GM12874 (cell line): ENCODE data around the gene TENM3.

Experiments used
- CTCF ChIP-seq: IDR thresholded peaks from 2 replicates; pipeline ENCODE4 v1.5.1; 2011; ENCODE audit warnings: low read depth, mild to moderate bottlenecking, control low read depth, low read length, moderate library complexity; ENCODE audit not compliant: insufficient read depth

TENM3 gene

GRCh38 chr4:182236186-182236585 is 7.0 kb upstream of the TENM3 start:
- TF ChIP-seq CTCF, result no peak

GRCh38 chr4:182238355-182238931 is 4.8 kb upstream of the TENM3 start:
- TF ChIP-seq CTCF, result no peak

GRCh38 chr4:182240161-182241130 is 2.8 kb upstream of the TENM3 start:
- no peak for TF ChIP-seq CTCF

DNA sequence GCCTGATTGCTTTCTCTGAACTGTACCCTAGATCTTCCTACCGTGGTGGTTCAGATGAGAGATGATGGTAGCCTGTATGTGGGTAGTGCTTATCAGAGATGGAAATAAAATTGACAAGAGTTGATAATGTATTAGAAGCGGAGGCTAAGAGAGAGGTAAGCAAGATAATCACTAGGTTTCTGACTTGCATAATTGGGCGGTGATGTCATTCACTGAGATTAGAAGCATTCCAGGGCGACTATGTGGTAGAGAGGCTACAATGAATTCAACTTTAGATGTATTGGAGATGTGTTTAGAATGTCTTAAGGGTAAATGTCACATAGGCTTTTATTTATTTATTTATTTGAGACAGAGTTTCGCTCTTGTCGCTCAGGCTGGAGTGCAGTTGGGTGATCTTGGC is 415 bp upstream of the TENM3 start:
- no peak for TF ChIP-seq CTCF

DNA sequence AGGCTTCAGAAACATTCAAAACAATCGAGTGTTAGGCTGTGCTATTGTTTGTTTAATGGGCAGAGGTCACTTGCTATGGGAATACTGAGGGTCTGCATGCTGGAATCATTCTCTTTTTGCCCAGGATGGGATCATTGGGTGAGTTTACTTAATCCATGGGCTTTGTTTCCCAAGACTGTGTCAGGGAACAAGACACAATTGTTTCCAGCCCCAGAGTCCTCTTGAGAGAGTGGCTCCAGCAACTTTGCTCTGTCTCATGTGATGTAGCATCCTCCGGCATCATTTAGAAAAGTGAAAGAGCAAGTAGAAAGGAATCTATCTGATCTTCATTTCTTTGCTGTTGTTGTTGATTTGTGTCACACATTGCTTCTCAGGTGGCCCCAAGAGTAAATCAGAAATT is 1.8 kb downstream of the TENM3 start:
- no peak for TF ChIP-seq CTCF

- no peak for TF ChIP-seq CTCF
Observed at GRCh38 chr4:182245541-182246215, 2.5 kb downstream of the TENM3 start.
